HCT116 (cell line): ENCODE results near the gene GLT8D2. TPM values are rescaled to one million over a fixed set of nuclear protein-coding genes. Genes with fewer than 3 reads are reported as not detected.

ENCODE experiments used
- ATAC-seq: fragments of 200-7000 bp; cut with Tn5 transposase; 2 replicates; pipeline ENCODE4 v1.9.1; 2020; ENCODE audit warnings: mild to moderate bottlenecking, moderate library complexity
- BruUV-seq: library from RNA; stranded (reverse); fragments of 400-500 nt; replicated peaks from 2 replicates; lab custom pipeline; 2021; lab: Mats Ljungman, UMichigan
- CTCF ChIA-PET: fragments of 300-600 bp; sonication (Branson Sonifier 250); formaldehyde crosslinking; loops from one replicate; lab custom pipeline; 2021; ENCODE audit warnings: antibody characterized with exemption; lab: Charles Lee
- POLR2A ChIA-PET: fragments of 300-600, 350-600 bp; sonication (Branson Sonifier 250); formaldehyde crosslinking; loops from one replicate; lab custom pipeline; 2021; ENCODE audit warnings: antibody characterized with exemption; lab: Charles Lee
- RAD21 ChIA-PET, 2 experiments: fragments of 300-600 bp; sonication (Branson Sonifier 250); formaldehyde crosslinking; loops; one replicate each; lab custom pipeline; 2023; ENCODE audit warnings: low total read pairs in 2 of 2; ENCODE audit not compliant: uncharacterized antibody in 2 of 2, unreplicated experiment in 2 of 2, low non-redundant PET in 1 of 2; lab: Charles Lee
- DNase-seq: peaks from one replicate; pipeline ENCODE4 v3.0.0-alpha.2; 2010; ENCODE audit warnings: low read depth, low spot score
- H2AFZ ChIP-seq: fragments of 200-600 bp; shearing (Covaris generic), sonication (generic); 2 replicates; pipeline ENCODE4 v1.6.1; 2017; ENCODE audit warnings: low read depth, mixed run types, mixed read lengths, antibody characterized with exemption, low read length; ENCODE audit not compliant: poor library complexity, severe bottlenecking
- H3K27ac ChIP-seq: 2 replicates; pipeline ENCODE4 v1.5.1; 2012; ENCODE audit warnings: low read depth, low read length
- H3K27me3 ChIP-seq: fragments of 200-600 bp; sonication (generic); 2 replicates; pipeline ENCODE4 v1.6.1; 2016; ENCODE audit warnings: mixed run types, low read length, mixed read lengths; ENCODE audit not compliant: insufficient read depth
- H3K36me3 ChIP-seq, 2 experiments: fragments of 200-500 bp in 1 of 2; fragments of 200-600 bp in 1 of 2; sonication (Bioruptor generic) in 1 of 2; sonication (generic) in 1 of 2; 2 replicates each; pipeline versions ENCODE4 v1.5.1 to v1.6.1; 2014 to 2016; ENCODE audit warnings: low read length in 2 of 2, inconsistent platforms in 1 of 2, mixed read lengths in 1 of 2, mixed run types in 1 of 2; ENCODE audit not compliant: insufficient read depth in 2 of 2, control insufficient read depth in 1 of 2
- H3K4me1 ChIP-seq, 2 experiments: fragments of 200-600 bp in 1 of 2; sonication (generic) in 1 of 2; 2 replicates each; pipeline versions ENCODE4 v1.5.1 to v1.6.1; 2012 to 2017; ENCODE audit warnings: low read length in 2 of 2, inconsistent platforms in 1 of 2, mild to moderate bottlenecking in 1 of 2, mixed read lengths in 1 of 2, mixed run types in 1 of 2, moderate library complexity in 1 of 2; ENCODE audit not compliant: insufficient read depth in 2 of 2, control insufficient read depth in 1 of 2
- H3K4me2 ChIP-seq: fragments of 200-600 bp; sonication (generic); 2 replicates; pipeline ENCODE4 v1.6.1; 2017; ENCODE audit warnings: mixed run types, low read length, mixed read lengths
- H3K4me3 ChIP-seq, 2 experiments: fragments of 200-600 bp in 1 of 2; sonication (generic) in 1 of 2; replicated peaks in 1 of 2; 2 replicates each; pipeline ENCODE4 v1.5.1; 2011 to 2016; ENCODE audit warnings: low read length in 2 of 2, control low read depth in 1 of 2, low read depth in 1 of 2, mild to moderate bottlenecking in 1 of 2, mixed read lengths in 1 of 2, mixed run types in 1 of 2
- H3K79me2 ChIP-seq: fragments of 200-600 bp; sonication (generic); 2 replicates; pipeline ENCODE4 v1.6.1; 2017; ENCODE audit warnings: mild to moderate bottlenecking, mixed run types, low read length, moderate library complexity, mixed read lengths; ENCODE audit not compliant: insufficient read depth
- H3K9ac ChIP-seq: fragments of 200-600 bp; sonication (generic); 2 replicates; pipeline ENCODE4 v1.6.1; 2016; ENCODE audit warnings: low read length, mixed read lengths
- H3K9me2 ChIP-seq: fragments of 200-600 bp; sonication (generic), shearing (Covaris generic); 2 replicates; pipeline ENCODE4 v1.6.1; 2017; ENCODE audit warnings: mixed run types, mild to moderate bottlenecking, moderate library complexity; ENCODE audit not compliant: insufficient read depth
- H3K9me3 ChIP-seq, 2 experiments: fragments of 200-500 bp in 1 of 2; fragments of 200-600 bp in 1 of 2; sonication (Bioruptor generic) in 1 of 2; sonication (generic) in 1 of 2; 2 replicates each; pipeline ENCODE4 v1.6.1; 2014 to 2017; ENCODE audit warnings: low read length in 2 of 2, mixed read lengths in 2 of 2, inconsistent platforms in 1 of 2, low read depth in 1 of 2, mild to moderate bottlenecking in 1 of 2, mixed run types in 1 of 2, moderate library complexity in 1 of 2; ENCODE audit not compliant: control insufficient read depth in 1 of 2, insufficient read depth in 1 of 2
- H4K20me1 ChIP-seq: fragments of 200-600 bp; sonication (generic), shearing (Covaris generic); 2 replicates; pipeline ENCODE4 v1.6.1; 2017; ENCODE audit warnings: mixed run types, mild to moderate bottlenecking, moderate library complexity; ENCODE audit not compliant: insufficient read depth
- CBX3 ChIP-seq: IDR thresholded peaks from 2 replicates; pipeline ENCODE4 v1.6.1; 2012; ENCODE audit warnings: low read depth
- EGR1 ChIP-seq: IDR thresholded peaks from 2 replicates; pipeline ENCODE4 v1.6.1; 2012; ENCODE audit warnings: low read depth
- EZH2 ChIP-seq: fragments of 200-600 bp; sonication (generic); IDR thresholded peaks from 2 replicates; pipeline ENCODE4 v1.6.1; 2017; ENCODE audit warnings: antibody characterized with exemption, mixed run types
- JUND ChIP-seq: IDR thresholded peaks from 2 replicates; pipeline ENCODE4 v1.6.1; 2012
- POLR2A ChIP-seq: IDR thresholded peaks from 2 replicates; pipeline ENCODE4 v1.7.0; 2011; ENCODE audit warnings: borderline replicate concordance; ENCODE audit not compliant: insufficient read depth, insufficient read length; ENCODE audit errors: extremely low read depth
- POLR2AphosphoS5 ChIP-seq: IDR thresholded peaks from 2 replicates; pipeline ENCODE4 v1.6.1; 2011; ENCODE audit warnings: mild to moderate bottlenecking, low read depth, low read length, moderate library complexity
- RAD21 ChIP-seq: IDR thresholded peaks from 2 replicates; pipeline ENCODE4 v1.6.1; 2012; ENCODE audit warnings: low read depth, mild to moderate bottlenecking
- SIN3A ChIP-seq: IDR thresholded peaks from 2 replicates; pipeline ENCODE4 v1.6.1; 2012; ENCODE audit warnings: low read depth
- ZFX ChIP-seq: fragments of 450-650 bp; IDR thresholded peaks from 2 replicates; pipeline ENCODE4 v1.6.1; 2017
- ZNF274 ChIP-seq: fragments of 200-500 bp; sonication (Bioruptor generic); IDR thresholded peaks from 2 replicates; pipeline ENCODE4 v1.6.1; 2014; ENCODE audit warnings: mild to moderate bottlenecking, low read depth, low read length, inconsistent platforms
- intact Hi-C: fragments of 100-400 bp; cut with micrococcal nuclease; formaldehyde crosslinking; loops from 2 replicates; pipeline ENCODE4 v1.10.0; 2022
- total RNA-seq: library from RNA; stranded (reverse); gene quantifications from one replicate; pipeline ENCODE4 v1.2.1, GENCODE V29; 2021; ENCODE audit not compliant: unreplicated experiment
- TF ChIP-seq, protein P1 (sequence below): IDR thresholded peaks from 2 replicates; pipeline ENCODE4 v1.6.1; 2012
- TF ChIP-seq, protein P2 (sequence below): IDR thresholded peaks from 2 replicates; pipeline ENCODE4 v1.6.1; 2012; ENCODE audit warnings: low read depth
- TF ChIP-seq, protein P3 (sequence below), 3 experiments: fragments of 200-600 bp in 1 of 3; sonication (generic) in 1 of 3; IDR thresholded peaks in 2 of 3; conservative IDR thresholded peaks in 1 of 3; 2 replicates each; pipeline ENCODE4 v1.5.1; 2012 to 2017; ENCODE audit warnings: low read depth in 2 of 3, low read length in 2 of 3, antibody characterized with exemption in 1 of 3, borderline replicate concordance in 1 of 3, control low read depth in 1 of 3, mild to moderate bottlenecking in 1 of 3, mixed read lengths in 1 of 3, mixed run types in 1 of 3, moderate library complexity in 1 of 3; ENCODE audit not compliant: insufficient read depth in 1 of 3

The GLT8D2 gene
- total RNA-seq, 1 experiment from 2014 or later: 4.8 TPM

DNA sequence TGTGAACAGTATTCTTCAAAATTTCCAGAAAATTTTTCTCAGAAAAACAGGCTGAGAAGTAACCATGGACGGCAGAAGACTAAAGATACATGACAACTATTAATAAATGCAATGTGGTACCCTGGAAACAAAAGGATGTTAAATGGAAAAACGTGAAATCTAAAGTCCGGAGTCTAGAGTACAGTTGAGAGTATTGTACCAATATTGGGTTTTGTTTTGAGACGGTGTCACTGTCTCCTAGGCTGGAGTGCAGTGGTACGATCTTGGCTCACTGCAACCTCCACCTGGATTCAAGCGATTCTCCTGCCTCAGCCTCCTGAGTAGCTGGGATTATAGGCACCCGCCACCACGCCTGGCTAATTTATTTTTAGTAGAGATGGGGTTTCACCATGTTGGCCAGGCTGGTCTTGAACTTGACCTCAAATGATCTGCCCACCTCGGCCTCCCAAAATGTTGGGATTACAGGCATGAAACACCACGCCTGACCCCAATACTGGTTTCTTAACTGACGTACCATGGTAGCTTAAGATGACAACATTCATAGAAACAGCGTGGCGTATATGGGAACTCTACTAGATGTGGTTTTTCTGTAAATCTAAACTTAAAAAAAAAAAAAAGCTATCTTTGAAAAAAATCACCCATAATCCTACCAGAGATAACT lies 101.1 kb downstream of the GLT8D2 start:
- CTCF ChIA-PET: no interaction called here

DNA sequence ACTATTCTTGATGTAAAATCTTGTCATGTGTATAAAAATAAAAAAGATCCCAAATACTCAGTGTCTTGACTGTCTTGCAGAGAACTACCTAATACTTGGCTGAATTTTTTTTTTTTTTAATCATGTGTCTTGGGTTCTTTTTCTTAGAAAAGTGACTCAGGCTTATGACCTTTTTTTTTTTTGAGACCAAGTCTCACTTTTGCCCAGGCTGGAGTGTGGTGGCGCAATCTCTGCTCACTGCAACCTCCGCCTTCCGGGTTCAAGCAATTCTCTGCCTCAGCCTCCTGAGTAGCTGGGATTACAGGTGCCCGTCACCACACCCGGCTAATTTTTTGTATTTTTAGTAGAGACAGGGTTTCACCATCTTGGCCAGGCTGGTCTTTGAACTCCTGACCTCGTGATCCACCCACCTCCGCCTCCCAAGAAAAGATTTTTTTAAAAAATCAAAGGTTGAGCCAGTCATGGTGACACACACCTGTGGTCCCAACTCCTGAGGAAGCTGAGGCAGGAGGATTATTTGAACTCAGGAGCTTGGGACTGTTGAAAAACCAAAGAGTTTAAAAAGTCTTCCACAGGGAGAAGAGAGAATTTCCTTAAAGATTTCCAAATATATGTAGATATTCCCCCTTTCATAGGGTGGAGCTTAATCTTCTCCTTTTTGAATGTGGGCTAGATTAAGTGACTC lies 102.0 kb downstream of the GLT8D2 start:
- Histone ChIP-seq H3K4me3 (no peak overlapping the region), H3K4me1 (no peaks in the 10 kb centered on the region), H2AFZ (no peak overlapping the region), H3K9me2 (no peaks in the 10 kb centered on the region), H3K9ac (no peak overlapping the region), H3K79me2 (peaks cover 29% of the 10 kb centered on the region), H3K27ac (no peak overlapping the region), H3K4me2 (no peak overlapping the region), H3K36me3 (peaks cover 71 to 87% of the 10 kb centered on the region in 2 experiments), H4K20me1 (peaks cover 4% of the 10 kb centered on the region; the same call in 1 of the 2 replicates), H3K9me3 (no peaks in the 10 kb centered on the region), H3K27me3 (no peaks in the 10 kb centered on the region)
- ChIA-PET CTCF (no interaction called here), POLR2A (interaction anchor here (0.7 to 1.4 kb wide), 2 partner anchors 11 to 100 kb away, joined by 3 read pairs; no protein-coding TSS in a partner anchor), RAD21 (no interaction called here)
- intact Hi-C loops: loop anchor here (10.0 kb wide), 1 partner anchor 173 kb away; no protein-coding TSS in a partner anchor
- TF ChIP-seq RAD21 (no peak), EGR1 (no peak), ZNF274 (no peak), ZFX (no peak), CBX3 (no peak), JUND (no peak), SIN3A (no peak), POLR2A (no peak), EZH2 (no peak)
- TF ChIP-seq, protein P1, sequence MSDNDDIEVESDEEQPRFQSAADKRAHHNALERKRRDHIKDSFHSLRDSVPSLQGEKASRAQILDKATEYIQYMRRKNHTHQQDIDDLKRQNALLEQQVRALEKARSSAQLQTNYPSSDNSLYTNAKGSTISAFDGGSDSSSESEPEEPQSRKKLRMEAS: no peak
- TF ChIP-seq, protein P2, sequence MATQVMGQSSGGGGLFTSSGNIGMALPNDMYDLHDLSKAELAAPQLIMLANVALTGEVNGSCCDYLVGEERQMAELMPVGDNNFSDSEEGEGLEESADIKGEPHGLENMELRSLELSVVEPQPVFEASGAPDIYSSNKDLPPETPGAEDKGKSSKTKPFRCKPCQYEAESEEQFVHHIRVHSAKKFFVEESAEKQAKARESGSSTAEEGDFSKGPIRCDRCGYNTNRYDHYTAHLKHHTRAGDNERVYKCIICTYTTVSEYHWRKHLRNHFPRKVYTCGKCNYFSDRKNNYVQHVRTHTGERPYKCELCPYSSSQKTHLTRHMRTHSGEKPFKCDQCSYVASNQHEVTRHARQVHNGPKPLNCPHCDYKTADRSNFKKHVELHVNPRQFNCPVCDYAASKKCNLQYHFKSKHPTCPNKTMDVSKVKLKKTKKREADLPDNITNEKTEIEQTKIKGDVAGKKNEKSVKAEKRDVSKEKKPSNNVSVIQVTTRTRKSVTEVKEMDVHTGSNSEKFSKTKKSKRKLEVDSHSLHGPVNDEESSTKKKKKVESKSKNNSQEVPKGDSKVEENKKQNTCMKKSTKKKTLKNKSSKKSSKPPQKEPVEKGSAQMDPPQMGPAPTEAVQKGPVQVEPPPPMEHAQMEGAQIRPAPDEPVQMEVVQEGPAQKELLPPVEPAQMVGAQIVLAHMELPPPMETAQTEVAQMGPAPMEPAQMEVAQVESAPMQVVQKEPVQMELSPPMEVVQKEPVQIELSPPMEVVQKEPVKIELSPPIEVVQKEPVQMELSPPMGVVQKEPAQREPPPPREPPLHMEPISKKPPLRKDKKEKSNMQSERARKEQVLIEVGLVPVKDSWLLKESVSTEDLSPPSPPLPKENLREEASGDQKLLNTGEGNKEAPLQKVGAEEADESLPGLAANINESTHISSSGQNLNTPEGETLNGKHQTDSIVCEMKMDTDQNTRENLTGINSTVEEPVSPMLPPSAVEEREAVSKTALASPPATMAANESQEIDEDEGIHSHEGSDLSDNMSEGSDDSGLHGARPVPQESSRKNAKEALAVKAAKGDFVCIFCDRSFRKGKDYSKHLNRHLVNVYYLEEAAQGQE: no peak
- TF ChIP-seq, protein P3, sequence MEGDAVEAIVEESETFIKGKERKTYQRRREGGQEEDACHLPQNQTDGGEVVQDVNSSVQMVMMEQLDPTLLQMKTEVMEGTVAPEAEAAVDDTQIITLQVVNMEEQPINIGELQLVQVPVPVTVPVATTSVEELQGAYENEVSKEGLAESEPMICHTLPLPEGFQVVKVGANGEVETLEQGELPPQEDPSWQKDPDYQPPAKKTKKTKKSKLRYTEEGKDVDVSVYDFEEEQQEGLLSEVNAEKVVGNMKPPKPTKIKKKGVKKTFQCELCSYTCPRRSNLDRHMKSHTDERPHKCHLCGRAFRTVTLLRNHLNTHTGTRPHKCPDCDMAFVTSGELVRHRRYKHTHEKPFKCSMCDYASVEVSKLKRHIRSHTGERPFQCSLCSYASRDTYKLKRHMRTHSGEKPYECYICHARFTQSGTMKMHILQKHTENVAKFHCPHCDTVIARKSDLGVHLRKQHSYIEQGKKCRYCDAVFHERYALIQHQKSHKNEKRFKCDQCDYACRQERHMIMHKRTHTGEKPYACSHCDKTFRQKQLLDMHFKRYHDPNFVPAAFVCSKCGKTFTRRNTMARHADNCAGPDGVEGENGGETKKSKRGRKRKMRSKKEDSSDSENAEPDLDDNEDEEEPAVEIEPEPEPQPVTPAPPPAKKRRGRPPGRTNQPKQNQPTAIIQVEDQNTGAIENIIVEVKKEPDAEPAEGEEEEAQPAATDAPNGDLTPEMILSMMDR (IDR thresholded peaks at IDR 0.05 in 2 of 3, conservative IDR thresholded peaks at IDR 0.05 in 1 of 3; ENCODE audit: borderline replicate concordance in 1 of 3, insufficient read depth in 1 of 3, low read depth in 2 of 3, low read length in 2 of 3): no peak
- DNase-seq (no peak), ATAC-seq (no peak; the same call in 1 of the 2 replicates)
- BruUV-seq: no TSS peak

More for the DNA sequence above, 101.1 kb downstream of the GLT8D2 start:
- Histone ChIP-seq H3K9me3 (no peaks in the 10 kb centered on the region), H3K4me2 (no peak overlapping the region), H3K79me2 (peaks cover 29% of the 10 kb centered on the region), H2AFZ (no peak overlapping the region), H3K27me3 (no peaks in the 10 kb centered on the region), H4K20me1 (no peaks in the 10 kb centered on the region), H3K9ac (no peak overlapping the region), H3K36me3 (peaks cover 68 to 85% of the 10 kb centered on the region in 2 experiments), H3K27ac (no peak overlapping the region)
- ATAC-seq (peak; percentile 33; the same call in 1 of the 2 replicates), DNase-seq (no peak)
- RAD21 ChIA-PET: no interaction called here
- intact Hi-C loops: loop anchor here (10.0 kb wide), 1 partner anchor 174 kb away; no protein-coding TSS in a partner anchor
- TF ChIP-seq POLR2AphosphoS5 (peak; percentile 51), ZFX (no peak)
- TF ChIP-seq, all 23 proteins: peak for 1
- POLR2A ChIA-PET: interaction anchor here (0.9 to 1.4 kb wide), 3 partner anchors 12 to 19 kb away, joined by 3 to 4 read pairs (median 4); partner anchors contain the start of genes HSP90B1 and TDG
- BruUV-seq: no TSS peak
- no peaks in the 10 kb centered on the region for H3K4me1 ChIP-seq
- H3K4me3 ChIP-seq: no peak overlapping the region
- no peaks in the 10 kb centered on the region for H3K9me2 ChIP-seq
